G401.6 (cell line): ENCODE results near the gene TMEM14A.

Source experiments
- FAIRE-seq: peaks from 2 replicates; lab custom pipeline; 2012; peaks lifted over from hg19 to GRCh38; lab: Jason Lieb, UNC

TMEM14A gene

DNA sequence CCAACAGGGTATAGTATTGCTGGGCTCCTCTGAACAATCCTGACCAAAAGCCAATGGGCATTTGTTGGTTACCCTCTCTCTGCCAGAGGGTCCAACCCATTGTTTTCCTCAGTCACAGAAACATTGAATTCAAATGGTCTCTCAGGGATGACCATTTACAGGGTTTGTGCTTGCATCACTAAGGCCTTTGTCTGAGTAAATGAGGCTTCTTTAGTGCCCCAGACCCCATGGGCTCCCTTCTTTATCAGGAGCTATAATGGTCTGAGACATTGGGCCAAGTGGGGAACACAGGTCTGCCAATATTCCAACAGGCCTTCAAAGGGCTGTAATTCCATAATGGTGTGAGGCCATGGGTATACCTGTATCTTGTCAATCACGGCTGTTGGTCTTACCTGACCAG lies 65.2 kb downstream of the TMEM14A start:
- FAIRE-seq: no peak
